HG02571 (cell line): ENCODE measurements around the gene ZNF577.
"Not testable (repeated sequence)": the region's sequence is repeated elsewhere in the genome, so short reads cannot be mapped to it uniquely, and the experiment has no call there.

ENCODE experiments used
- ATAC-seq: cut with Tn5 transposase; IDR thresholded peaks from one replicate; pipeline ENCODE4 v1.9.1; 2021; ENCODE audit warnings: mild to moderate bottlenecking, moderate library complexity; ENCODE audit not compliant: unreplicated experiment

ZNF577 gene

DNA sequence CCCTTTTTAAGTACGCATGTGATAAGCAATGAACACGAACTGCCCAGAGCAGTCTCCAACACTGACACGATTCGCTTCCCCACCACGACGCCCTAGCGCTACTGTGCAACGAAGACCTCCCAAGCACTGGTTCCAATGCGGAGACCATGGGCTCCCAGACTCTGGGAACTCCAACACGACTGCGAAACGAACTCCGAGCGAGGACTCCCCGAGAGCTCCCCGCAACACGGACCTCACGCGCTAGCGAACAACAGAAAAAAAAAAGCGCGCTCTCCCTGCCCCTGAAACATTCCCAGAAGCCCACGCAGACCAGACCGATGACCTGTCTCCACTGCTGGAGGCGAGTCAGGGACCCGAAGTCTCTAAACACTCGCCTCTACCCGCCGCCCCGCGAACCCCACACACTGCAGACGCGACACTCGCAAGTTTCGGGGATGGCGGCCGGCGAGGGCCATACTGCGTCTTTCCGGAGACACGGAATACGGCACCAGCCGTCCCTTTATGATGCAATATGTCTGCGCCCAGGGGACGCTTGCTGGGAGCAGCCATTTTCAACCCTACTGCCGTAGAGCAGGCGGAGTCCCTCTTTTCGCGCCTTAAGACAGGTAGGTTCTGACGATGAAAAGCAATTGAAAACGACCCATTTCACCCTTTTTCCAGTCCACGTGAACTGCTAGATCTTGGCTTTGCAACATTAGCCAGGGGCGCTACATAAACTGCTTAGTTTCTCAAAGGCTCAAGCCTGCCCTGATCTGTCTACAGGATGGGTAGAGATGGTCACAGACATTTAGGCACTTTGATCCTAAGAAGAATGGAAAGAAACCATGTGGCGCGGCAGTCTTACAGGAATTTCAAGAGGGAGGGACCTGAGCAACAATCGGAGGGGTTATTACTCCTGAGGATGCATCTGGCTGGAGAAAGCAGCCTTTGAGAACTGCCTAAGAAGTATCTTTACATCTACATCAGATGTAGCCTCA is at the start of gene ZNF577:
Gene ZNF577, minus strand, starts transcription at position 430 of the 977 bp plus-strand sequence. CDS start 7,569 bp downstream, outside the sequence.
- no peak for ATAC-seq

DNA sequence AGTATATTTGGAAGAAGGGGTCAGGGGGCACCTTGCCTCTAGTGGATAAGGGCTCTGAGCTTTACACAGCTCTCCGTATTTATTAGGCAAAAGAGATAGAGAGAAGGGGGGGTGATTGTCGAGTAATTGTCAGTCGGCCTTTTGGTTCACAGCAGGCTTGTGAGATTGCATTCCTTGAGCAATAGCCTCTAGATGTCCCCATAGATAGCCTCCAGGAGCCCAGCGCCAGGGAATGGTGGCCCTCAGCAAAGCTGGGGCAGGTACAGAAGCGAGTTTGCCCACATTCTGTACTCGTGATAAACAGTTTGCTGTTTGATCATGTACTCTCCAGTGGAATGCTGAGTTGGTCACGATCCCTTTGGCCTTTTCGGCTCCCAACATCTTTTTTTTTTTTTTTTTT is 44.2 kb upstream of the ZNF577 start:
- no peak for ATAC-seq

DNA sequence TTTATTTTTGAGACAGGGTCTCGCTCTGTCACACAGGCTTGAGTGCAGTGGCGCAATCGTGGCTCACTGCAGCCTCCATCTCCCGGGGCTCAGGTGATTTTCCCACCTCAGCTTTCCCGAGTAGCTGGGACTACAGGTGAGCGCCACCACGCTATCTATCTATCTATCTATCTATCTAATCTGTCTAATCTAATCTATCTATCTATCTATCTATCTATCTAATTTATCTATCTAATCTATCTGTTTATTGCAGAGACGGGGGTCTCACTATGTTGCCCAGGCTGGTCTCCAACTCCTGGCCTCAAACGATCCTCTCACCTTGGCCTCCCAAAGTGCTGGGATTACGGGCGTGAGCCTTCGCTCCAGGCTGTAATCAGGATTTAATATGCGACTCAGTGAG is 40.1 kb upstream of the ZNF577 start:
- ATAC-seq: no peak

DNA sequence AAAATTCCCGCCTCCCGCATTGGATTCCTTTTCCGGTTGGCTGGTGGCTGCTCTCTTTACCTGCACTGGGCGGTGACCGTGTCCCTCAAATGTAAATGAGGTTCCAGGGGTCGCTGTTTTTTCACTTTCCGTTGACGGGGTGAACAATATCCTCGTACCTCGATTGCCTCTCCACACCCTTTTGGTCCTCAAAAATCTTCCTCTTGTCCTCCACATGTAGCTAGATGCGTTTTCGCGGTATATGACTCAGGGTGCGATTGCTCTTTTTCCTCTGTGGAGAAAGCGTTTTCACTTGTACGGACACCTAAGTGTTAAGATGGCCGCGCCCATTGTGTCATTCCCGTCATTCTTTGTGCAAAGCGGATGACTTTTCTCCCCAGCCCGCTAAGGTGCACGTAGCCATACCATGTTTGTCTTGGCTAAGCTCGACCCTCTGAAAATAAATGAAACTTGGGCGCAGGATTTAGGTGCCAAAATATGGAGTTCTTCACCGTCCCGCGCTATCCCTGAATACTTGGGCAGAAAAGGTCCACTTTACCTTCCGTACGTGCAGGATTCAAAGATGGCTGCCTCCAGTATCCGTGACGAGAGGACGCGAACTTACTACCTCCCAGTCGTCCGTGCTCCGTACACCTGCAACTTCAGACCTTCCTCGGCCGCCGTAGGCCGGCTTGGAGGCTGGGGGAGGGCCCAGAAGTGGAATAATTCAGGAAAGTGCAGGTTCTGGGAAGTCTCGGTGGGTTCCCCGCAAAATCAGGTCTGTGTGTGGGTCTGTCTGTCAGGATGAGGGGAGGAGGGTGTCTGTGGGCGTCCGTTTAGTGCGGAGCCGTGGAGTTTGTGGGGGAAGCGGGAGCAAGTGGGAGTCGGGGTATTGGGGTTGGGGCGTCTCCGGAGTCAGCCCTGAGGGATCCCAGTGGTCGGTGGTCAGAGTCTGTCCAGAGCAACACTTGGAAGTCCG is 39.3 kb upstream of the ZNF577 start, which contains the start of gene ZNF613:
Gene ZNF613, plus strand, starts transcription at position 689 of the 958 bp plus-strand sequence. CDS start 8,749 bp downstream, outside the sequence.
- ATAC-seq: peak; percentile 76

DNA sequence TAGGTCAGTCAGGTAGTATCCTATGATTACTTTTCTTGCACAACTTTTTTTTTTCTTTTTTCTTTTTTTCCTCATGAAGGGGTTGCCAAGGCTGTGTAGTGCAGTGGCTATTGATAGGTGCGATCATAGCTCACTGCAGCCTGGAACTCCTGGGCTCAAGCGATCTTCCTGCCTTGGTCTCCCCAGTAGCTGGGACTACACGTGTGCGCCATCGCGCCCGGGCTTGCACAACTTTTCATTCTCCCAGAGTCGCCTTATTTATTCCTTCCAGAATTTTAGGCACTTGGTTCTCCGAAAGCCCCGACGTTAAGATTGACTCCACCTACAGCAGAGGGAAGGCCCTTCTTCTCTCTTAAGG is 38.7 kb upstream of the ZNF577 start:
- ATAC-seq: no peak

DNA sequence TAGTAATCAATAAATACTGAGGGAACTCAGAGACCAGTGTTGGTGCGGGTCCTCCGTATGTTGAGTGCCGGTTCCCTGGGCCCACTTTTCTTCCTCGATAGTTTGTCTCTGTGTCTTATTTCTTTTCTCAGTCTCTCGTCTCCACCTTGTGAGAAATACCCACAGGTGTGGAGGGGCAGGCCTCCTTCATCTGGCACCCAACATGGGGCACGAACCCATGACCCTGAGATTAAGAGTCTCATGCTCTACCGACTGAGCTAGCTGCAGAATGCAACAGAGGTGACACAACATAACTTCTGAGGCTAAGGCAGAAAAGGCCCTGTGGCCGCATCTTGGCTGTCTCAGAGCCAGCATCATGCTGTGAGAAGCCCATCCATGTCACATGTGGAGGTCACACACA is 34.2 kb upstream of the ZNF577 start:
- ATAC-seq: no peak

DNA sequence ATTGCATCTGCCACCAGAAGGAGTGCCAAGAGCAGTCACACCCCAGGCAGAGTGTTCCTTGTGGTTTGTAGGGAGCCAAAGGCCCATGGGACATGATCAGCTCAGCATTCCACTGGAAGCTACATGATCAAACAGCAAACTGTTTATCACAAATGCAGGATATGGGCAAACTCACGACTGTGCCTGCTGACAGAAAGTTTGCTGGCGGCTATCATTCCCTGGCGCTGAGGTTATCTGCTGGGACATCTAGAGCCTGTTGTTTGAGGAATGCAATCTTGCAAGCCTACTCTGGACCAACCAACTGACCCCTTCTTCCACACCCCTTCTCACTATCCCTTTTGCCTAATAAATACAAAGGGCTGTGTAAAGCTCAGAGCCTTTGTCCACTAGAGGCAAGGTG is 31.9 kb upstream of the ZNF577 start:
- ATAC-seq: no peak

DNA sequence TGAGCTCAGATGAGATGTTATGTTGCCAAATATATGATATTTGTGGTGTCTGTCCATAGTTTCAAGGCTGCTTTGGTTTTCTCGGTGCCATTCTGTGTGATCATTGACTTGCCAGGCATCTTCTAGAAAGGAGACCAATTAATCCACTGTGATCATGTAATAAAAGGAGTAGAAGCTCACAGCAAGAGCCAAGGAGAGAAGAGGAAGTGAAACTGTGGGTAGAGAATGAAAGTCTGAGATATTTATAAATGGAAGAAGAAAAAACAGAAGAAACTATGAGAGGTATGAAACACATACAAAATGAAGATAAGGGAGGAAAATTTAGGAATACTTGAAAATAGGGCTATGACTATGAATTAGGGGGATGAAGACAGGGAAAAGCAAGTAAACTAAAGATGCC is 28.4 kb upstream of the ZNF577 start:
- ATAC-seq: no peak

DNA sequence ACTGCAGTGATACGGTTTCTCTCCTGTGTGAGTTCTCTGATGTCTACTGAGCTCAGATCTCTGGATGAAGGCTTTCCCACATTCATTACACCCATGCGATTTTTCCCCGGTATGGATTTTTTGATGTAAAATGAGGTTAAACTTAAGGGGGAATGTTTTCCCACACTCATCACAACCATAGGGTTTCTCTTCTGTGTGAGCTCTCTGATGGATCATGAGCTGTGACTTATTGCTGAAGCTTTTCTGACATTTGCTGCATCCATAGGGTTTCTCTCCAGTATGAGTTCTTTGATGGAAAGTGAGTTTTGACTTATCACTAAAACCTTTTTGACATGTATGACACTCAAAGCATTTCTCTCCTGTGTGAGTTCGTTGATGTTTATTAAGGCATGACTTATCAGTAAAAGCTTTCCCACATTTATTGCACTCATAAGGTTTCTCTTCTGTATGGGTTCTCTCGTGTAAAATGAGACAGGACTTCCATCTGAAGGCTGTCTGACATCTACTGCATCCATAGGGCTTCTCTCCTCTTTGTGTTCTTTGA is 27.6 kb upstream of the ZNF577 start:
- ATAC-seq: no peak

DNA sequence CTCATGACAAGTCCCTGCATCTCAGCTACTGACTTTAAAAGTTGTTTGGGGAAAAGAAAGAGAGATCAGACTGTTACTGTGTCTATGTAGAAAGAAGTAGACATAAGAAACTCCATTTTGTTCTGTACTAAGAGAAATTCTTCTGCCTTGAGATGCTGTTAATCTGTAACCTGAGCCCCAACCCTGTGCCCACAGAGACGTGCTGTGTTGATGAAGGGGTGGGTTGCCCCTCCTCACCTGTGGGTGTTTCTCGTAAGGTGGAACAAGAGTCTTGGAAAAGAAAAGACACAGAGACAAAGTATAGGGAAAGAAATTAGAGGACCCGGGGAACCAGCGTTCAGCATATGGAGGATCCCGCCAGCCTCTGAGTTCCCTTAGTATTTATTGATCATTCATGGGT is 20.2 kb upstream of the ZNF577 start:
- not testable (repeated sequence) for ATAC-seq

DNA sequence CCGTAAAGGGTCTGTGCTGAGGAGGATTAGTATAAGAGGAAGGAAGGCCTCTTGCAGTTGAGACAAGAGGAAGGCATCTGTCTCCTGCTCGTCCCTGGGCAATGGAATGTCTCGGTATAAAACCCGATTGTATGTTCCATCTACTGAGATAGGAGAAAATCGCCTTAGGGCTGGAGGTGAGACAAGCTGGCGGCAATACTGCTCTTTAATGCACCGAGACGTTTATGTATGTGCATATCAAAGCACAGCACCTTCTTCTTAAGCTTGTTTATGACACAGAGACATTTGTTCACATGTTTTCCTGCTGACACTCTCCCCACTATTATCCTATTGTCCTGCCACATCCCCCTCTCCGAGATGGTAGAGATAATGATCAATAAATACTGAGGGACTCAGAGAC is 18.4 kb upstream of the ZNF577 start:
- not testable (repeated sequence) for ATAC-seq

DNA sequence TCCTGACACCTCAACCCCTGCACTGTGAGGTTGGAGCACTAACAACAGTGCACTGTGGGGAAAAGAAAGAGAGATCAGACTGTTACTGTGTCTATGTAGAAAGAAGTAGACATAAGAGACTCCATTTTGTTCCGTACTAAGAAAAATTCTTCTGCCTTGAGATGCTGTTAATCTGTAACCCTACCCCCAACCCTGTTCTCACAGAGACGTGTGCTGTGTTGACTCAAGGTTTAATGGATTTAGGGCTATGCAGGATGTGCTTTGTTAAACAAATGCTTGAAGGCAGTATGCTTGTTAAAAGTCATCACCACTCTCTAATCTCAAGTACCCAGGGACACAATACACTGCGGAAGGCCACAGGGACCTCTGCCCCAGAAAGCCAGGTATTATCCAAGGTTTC is 17.9 kb upstream of the ZNF577 start:
- not testable (repeated sequence) for ATAC-seq

DNA sequence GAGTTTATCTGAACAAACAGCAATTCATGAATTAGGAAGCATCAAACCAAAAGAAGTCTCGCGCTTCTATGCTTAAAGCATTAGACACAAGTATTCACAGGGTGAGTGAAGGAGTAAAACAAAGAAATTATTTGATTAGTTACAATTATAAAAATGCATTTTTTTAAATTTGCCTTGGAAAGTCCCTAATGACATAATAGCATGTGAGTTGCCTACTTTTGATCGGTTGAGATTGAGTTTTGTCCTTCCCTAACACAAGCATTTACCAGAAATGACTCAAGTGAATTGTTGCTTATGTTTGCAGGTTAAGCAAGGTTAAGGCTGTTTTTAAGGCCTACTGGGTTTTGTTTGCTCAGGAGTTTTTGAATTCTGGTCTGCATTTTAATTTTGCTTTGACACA is 17.5 kb upstream of the ZNF577 start:
- ATAC-seq: no peak

DNA sequence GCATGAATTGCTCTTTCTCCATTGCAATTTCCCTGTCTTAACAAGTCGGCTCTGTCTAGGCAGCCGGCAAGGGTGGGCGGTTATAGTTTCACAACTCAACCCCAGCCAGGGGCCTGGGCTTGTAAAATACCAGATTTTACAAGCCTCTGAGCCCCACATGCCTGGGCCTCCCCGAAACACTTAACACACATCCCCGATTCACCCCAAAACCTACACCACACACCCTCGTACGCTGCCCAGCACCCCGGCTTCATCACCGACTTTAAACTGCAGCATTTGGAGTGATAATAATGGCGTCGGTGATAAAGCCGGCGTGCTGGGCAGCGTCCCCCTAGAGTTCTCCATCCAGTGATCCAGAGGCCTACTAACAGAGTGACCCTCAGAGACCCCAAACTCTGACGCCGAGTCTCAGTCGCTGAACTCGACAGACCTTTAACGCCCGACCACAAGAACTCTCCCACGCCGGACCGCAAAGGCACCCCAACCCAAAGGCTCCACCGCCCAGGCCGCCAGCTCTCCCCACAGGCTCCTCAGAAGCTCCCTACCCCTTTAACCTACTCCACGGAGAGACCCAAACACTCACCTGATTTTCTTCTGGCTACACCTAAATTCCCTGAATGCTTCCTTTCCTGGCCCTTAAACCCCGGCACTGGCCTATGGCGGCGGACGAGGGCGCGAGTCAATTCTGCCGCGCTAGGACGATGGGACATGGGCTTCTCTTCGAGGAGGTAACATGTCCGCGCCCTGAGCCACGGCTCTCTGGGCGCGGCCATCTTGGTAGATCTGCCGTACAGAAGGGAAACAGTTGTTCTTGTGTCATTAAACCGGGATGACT is 16.8 kb upstream of the ZNF577 start, which contains the start of gene ZNF649:
Gene ZNF649, minus strand, starts transcription at position 687 of the 835 bp plus-strand sequence. CDS start 4,910 bp downstream, outside the sequence.
- peak; percentile 84 for ATAC-seq

DNA sequence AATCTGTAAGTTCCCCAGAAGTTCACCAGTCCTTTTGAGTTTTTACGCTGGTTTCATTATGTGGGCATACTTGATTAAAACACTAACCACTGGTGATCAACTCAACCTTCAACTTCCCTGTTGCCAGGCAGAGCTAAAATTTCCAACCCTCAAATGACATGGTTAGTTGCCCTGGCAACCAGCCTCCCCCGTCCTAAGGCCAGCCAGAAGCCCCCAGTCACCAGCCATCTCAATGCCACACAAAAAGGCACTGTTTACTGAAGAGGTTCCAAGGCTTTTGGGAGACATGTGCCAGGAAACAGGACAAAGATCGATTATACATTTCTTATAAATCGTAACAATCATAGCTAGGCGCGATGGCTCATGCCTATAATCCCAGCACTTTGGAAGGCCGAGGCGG is 15.4 kb upstream of the ZNF577 start:
- ATAC-seq: no peak

DNA sequence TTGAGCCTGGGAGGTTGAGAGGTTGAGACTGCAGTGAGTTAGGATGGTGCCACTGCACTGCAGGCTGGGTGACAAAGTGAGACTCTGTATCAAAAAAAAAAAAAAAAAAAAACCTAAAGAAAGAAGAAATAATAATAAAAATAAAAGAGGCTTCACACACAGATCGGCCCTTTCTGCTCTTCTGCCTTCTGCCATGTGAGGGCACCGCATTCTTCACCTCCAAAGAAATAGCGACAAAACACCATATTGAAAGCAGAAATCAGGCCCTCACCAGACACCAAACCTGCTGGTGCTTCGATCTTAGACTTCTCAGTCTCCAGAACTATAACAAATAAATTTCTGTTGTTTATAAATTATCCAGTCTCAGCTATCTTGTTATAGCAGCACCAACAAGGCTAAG is 14.1 kb upstream of the ZNF577 start:
- no peak for ATAC-seq

DNA sequence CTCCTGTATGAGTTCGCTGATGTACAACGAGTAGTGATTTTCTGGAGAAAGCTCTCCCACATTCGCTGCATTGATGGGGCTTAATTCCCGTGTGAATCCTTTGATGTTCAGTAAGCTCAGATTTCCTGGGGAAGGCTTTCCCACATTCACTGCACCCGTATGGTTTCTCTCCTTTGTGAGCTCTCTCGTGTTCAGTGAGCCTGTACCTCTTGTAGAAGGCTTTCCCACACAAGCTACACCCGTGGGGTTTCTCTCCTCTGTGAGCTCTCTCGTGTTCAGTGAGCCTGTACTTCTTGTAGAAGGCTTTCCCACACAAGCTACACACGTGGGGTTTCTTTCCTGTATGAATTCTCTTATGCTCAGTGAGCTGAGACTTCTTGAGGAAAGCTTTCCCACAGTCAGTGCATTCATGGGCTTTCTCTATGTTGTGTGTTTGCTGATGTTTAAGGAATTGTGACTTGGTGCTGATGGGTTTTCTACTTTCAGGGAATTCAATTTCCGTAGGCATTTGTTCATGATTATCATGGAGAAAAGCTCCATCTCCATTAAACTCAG is 3.5 kb upstream of the ZNF577 start:
- no peak for ATAC-seq

DNA sequence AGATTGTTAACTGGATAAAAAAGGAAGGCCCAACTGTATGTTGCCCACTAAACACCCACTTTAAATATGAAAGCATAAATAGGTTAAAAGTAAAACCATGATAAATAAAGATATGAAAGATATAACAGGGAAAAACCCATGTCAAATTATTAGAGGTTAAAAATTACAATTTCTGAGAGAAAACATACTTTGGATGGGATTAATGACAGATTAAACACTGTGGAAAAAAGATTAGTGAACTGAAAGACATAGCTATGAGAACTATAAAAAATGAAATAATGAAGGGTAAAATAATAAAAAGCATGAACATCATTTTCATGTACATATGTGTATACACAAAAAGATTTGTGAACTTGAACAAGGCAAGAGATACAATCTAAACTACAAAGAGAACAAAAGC is 2.2 kb upstream of the ZNF577 start:
- ATAC-seq: no peak

DNA sequence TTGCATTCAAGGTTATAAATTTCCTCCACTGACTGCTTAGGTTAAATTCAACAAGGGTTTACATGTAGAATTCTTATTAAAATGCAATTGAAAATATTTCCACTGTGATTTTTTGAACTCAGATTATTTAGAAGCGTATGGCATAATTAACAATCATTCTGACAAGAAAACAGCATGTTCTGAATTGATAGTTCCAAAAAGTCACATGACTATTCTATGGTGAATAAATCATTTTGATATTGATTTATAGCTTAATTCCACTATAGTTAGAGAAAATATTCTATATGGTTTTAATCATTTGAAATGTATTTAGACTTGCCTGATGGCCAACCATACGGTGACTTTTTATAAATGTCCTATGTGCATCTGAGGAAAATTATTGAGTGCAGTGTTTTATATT is 3.0 kb downstream of the ZNF577 start:
- no peak for ATAC-seq

DNA sequence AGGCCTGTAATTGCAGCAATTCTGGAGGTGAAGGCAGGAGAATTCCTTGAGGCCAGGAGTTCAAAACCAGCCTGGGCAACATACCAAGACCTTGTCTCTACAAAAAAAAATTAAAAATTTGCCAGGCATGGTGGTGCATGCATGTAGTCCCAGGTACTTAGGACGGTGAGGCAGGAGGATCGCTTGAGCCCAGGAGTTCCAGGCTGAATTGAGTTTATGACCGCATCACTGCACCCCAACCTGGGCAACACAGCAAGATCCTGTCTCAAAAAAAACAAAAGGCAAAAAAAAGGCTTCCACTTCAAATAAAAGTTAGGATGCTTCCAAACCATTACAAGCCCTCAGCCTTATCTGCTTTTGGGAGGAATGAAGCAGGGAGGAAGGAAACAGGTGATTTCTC is 5.2 kb downstream of the ZNF577 start:
- ATAC-seq: no peak
